Kidney epithelial cell (primary cell): Measurements from ENCODE around the gene MPV17L. TPM values are rescaled to one million over a fixed set of nuclear protein-coding genes. Genes with fewer than 3 reads are reported as not detected.
"Not testable (repeated sequence)": the region's sequence is repeated elsewhere in the genome, so short reads cannot be mapped to it uniquely, and the experiment has no call there.

Experiments
- DNase-seq: peaks from one replicate; pipeline ENCODE4 v3.0.0-alpha.2; 2010; ENCODE audit warnings: low read depth
- H3K27me3 ChIP-seq: 2 replicates; pipeline ENCODE4 v1.6.0; 2011; ENCODE audit warnings: low read length; ENCODE audit not compliant: control insufficient read depth, insufficient read depth
- H3K36me3 ChIP-seq: 2 replicates; pipeline ENCODE4 v1.5.1; 2011; ENCODE audit warnings: low read length; ENCODE audit not compliant: control insufficient read depth, insufficient read depth
- H3K4me3 ChIP-seq: 2 replicates; pipeline ENCODE4 v1.5.1; 2011; ENCODE audit warnings: low read depth, mild to moderate bottlenecking, control low read depth, low read length
- CTCF ChIP-seq: IDR thresholded peaks from 2 replicates; pipeline ENCODE4 v1.5.1; 2011; ENCODE audit warnings: mild to moderate bottlenecking, moderate library complexity, low read length, control low read depth, inconsistent platforms; ENCODE audit not compliant: insufficient read depth, poor library complexity, severe bottlenecking
- total RNA-seq: library from RNA; depleted of rRNA; stranded (reverse); fragments of >200 nt; gene quantifications from 2 replicates; pipeline ENCODE4 v1.2.3, GENCODE V29; 2015

Gene MPV17L
- total RNA-seq, 1 donor from 2014 or later: 9.6 TPM

GRCh38 chr16:15404792-15405191, 9.2 kb downstream of the MPV17L start:
- no peak for TF ChIP-seq CTCF
- H3K36me3 ChIP-seq: no peaks in the 10 kb centered on the region
- DNase-seq: no peak
- H3K4me3 ChIP-seq: no peak overlapping the region
- no peaks in the 10 kb centered on the region for H3K27me3 ChIP-seq

- not testable (repeated sequence) for H3K36me3 ChIP-seq, DNase-seq, H3K27me3 ChIP-seq, H3K4me3 ChIP-seq
Observed at GRCh38 chr16:15407756-15408155, 12.2 kb downstream of the MPV17L start.

- not testable (repeated sequence) for DNase-seq, H3K27me3 ChIP-seq, H3K4me3 ChIP-seq, H3K36me3 ChIP-seq
Observed at GRCh38 chr16:15409476-15409875, 13.9 kb downstream of the MPV17L start.

GRCh38 chr16:15415511-15415985, 20.0 kb downstream of the MPV17L start:
- H3K4me3 ChIP-seq: no peak overlapping the region
- H3K36me3 ChIP-seq: no peaks in the 10 kb centered on the region
- DNase-seq: no peak
- no peaks in the 10 kb centered on the region for H3K27me3 ChIP-seq
- no peak for TF ChIP-seq CTCF

- Histone ChIP-seq H3K27me3 (no peaks in the 10 kb centered on the region), H3K4me3 (no peak overlapping the region), H3K36me3 (no peaks in the 10 kb centered on the region)
- TF ChIP-seq CTCF: no peak
- no peak for DNase-seq
Observed at GRCh38 chr16:15417197-15417596, 21.6 kb downstream of the MPV17L start.

- no peak for TF ChIP-seq CTCF
- H3K36me3 ChIP-seq: no peaks in the 10 kb centered on the region
- no peak overlapping the region for H3K4me3 ChIP-seq
- H3K27me3 ChIP-seq: no peaks in the 10 kb centered on the region
- no peak for DNase-seq
Observed at GRCh38 chr16:15418206-15418605, 22.7 kb downstream of the MPV17L start.

GRCh38 chr16:15421696-15422095, 26.1 kb downstream of the MPV17L start:
- not testable (repeated sequence) for H3K4me3 ChIP-seq, H3K36me3 ChIP-seq, H3K27me3 ChIP-seq, DNase-seq

- TF ChIP-seq CTCF: no peak
- Histone ChIP-seq H3K4me3 (no peak overlapping the region), H3K36me3 (no peaks in the 10 kb centered on the region), H3K27me3 (no peaks in the 10 kb centered on the region)
- DNase-seq: no peak
Observed at GRCh38 chr16:15422222-15422621, 26.7 kb downstream of the MPV17L start.
